ENCODE results near the gene FRY. TPM values are rescaled to one million over a fixed set of nuclear protein-coding genes. Genes with fewer than 3 reads are reported as not detected.

Gene FRY
- total RNA-seq, 1 experiment from 2014 or later, result 1.3 TPM

DNA sequence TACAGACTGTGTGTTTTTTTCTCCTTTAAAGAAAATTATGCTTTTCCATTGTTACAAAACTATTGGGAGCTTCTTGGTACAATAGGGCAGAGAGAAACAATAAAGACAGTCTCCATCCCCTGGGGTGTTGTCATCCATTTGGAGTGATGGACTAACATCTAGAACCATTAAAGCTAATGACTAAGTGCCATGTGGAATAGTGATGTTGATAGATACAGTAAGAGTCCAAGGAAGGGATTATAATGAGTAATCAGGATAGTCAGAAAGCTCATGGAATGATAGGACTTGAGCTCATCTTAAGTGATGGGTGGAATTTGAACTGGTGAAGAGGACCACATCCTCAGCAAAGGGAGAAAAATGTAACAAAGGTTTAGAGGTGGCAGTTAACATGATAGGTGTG lies 24.1 kb upstream of the FRY start:
- H3K27me3 ChIP-seq (ENCODE audit: low read length), result no peaks in the 10 kb centered on the region
- peaks cover 5% of the 10 kb centered on the region for H3K4me1 ChIP-seq (ENCODE audit: insufficient read depth, low read length)
- CTCF ChIA-PET, result no interaction called here
- H3K27ac ChIP-seq (ENCODE audit: low read length), result no peak overlapping the region
- H3K4me3 ChIP-seq (ENCODE audit: low read length), result no peak overlapping the region
- DNase-seq, result no peak
- ATAC-seq, result no peak
- H3K9ac ChIP-seq (ENCODE audit: low read length), result no peak overlapping the region
- no peaks in the 10 kb centered on the region for H3F3A ChIP-seq (ENCODE audit: low read length, unreplicated experiment)
- H2AFZ ChIP-seq (ENCODE audit: low read length), result no peak overlapping the region
- no peaks in the 10 kb centered on the region for H4K20me1 ChIP-seq (ENCODE audit: low read length)
- H3K9me2 ChIP-seq (replicated peaks; ENCODE audit: low read length), result no peaks in the 10 kb centered on the region
- intact Hi-C loops (cut with micrococcal nuclease), result no loop called here
- H3K9me3 ChIP-seq (ENCODE audit: low read length), result no peaks in the 10 kb centered on the region
- H3K4me2 ChIP-seq (ENCODE audit: low read length), result no peak overlapping the region
- TF ChIP-seq EZH2phosphoT487 (IDR thresholded peaks at IDR 0.05; ENCODE audit: borderline replicate concordance, low read length) (no peak), CTCF (conservative IDR thresholded peaks at IDR 0.05; ENCODE audit: low read depth, low read length) (no peak), EZH2 (IDR thresholded peaks at IDR 0.05; ENCODE audit: low read length, unreplicated experiment) (no peak)
- no peaks in the 10 kb centered on the region for H3K79me2 ChIP-seq (ENCODE audit: low read length)
- no peaks in the 10 kb centered on the region for H3K36me3 ChIP-seq (ENCODE audit: low read depth, low read length)
- POLR2A ChIA-PET (ENCODE audit: unreplicated experiment), result no interaction called here
- no TSS peak for BruUV-seq (replicated peaks)

DNA sequence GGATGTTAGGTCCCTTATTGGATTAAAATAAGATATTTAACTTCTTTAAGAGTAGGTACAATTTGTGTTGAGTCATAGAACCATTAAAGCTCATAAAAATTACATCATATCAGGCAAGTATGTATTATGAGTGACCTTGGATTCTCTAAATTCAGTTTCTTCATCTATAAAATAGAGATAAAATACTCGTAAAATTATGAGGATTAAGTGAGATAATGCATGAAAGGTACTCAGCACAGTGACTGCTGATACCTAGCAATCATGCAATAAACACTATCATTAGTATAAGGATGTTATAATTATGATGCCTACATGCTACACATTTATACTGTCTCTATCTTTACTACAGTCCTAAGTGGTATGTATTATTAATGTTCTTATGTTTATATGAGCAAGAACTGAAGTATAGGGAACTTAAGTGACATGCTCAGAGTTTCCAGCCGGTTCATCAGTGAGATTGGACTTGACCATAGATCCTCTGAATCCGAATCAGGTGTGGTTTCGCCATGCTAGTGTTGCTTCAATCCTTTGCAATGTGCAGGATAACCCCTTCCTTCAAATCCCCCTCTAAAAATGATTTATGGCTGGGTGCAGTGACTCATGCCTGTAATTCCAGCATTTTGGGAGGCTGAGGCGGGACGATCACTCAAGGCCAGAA lies 22.9 kb upstream of the FRY start:
- ChIA-PET CTCF (no interaction called here), POLR2A (ENCODE audit: unreplicated experiment) (no interaction called here)
- TF ChIP-seq EZH2 (IDR thresholded peaks at IDR 0.05; ENCODE audit: low read length, unreplicated experiment) (no peak), CTCF (conservative IDR thresholded peaks at IDR 0.05; ENCODE audit: low read depth, low read length) (no peak), EZH2phosphoT487 (IDR thresholded peaks at IDR 0.05; ENCODE audit: borderline replicate concordance, low read length) (no peak)
- Histone ChIP-seq H3K9me3 (ENCODE audit: low read length) (no peaks in the 10 kb centered on the region), H3K27ac (ENCODE audit: low read length) (no peak overlapping the region), H3K36me3 (ENCODE audit: low read depth, low read length) (no peaks in the 10 kb centered on the region), H3K4me2 (ENCODE audit: low read length) (no peak overlapping the region), H4K20me1 (ENCODE audit: low read length) (no peaks in the 10 kb centered on the region), H3K4me1 (ENCODE audit: insufficient read depth, low read length) (peaks cover 5% of the 10 kb centered on the region), H3K4me3 (ENCODE audit: low read length) (no peak overlapping the region), H3K9me2 (replicated peaks; ENCODE audit: low read length) (no peaks in the 10 kb centered on the region), H3F3A (ENCODE audit: low read length, unreplicated experiment) (no peaks in the 10 kb centered on the region), H3K27me3 (ENCODE audit: low read length) (no peaks in the 10 kb centered on the region), H2AFZ (ENCODE audit: low read length) (no peak overlapping the region), H3K79me2 (ENCODE audit: low read length) (no peaks in the 10 kb centered on the region), H3K9ac (ENCODE audit: low read length) (no peak overlapping the region)
- no peak for ATAC-seq
- intact Hi-C loops (cut with micrococcal nuclease), result no loop called here
- no TSS peak for BruUV-seq (replicated peaks)
- no peak for DNase-seq

- ChIA-PET POLR2A (ENCODE audit: unreplicated experiment) (no interaction called here), CTCF (no interaction called here)
- Histone ChIP-seq H3K27ac (ENCODE audit: low read length) (no peak overlapping the region), H3K4me2 (ENCODE audit: low read length) (no peak overlapping the region), H3K9ac (ENCODE audit: low read length) (no peak overlapping the region), H3F3A (ENCODE audit: low read length, unreplicated experiment) (no peaks in the 10 kb centered on the region), H3K4me3 (ENCODE audit: low read length) (no peak overlapping the region), H3K36me3 (ENCODE audit: low read depth, low read length) (no peaks in the 10 kb centered on the region), H3K9me3 (ENCODE audit: low read length) (no peaks in the 10 kb centered on the region), H3K79me2 (ENCODE audit: low read length) (no peaks in the 10 kb centered on the region), H2AFZ (ENCODE audit: low read length) (no peak overlapping the region), H3K27me3 (ENCODE audit: low read length) (no peaks in the 10 kb centered on the region), H3K9me2 (replicated peaks; ENCODE audit: low read length) (no peaks in the 10 kb centered on the region), H4K20me1 (ENCODE audit: low read length) (no peaks in the 10 kb centered on the region), H3K4me1 (ENCODE audit: insufficient read depth, low read length) (no peaks in the 10 kb centered on the region)
- ATAC-seq (no peak), DNase-seq (no peak)
- intact Hi-C loops (cut with micrococcal nuclease), result no loop called here
- TF ChIP-seq CTCF (conservative IDR thresholded peaks at IDR 0.05; ENCODE audit: low read depth, low read length), result no peak
- no peak for TF ChIP-seq EZH2 (IDR thresholded peaks at IDR 0.05; ENCODE audit: low read length, unreplicated experiment)
- no peak for TF ChIP-seq EZH2phosphoT487 (IDR thresholded peaks at IDR 0.05; ENCODE audit: borderline replicate concordance, low read length)
- BruUV-seq (replicated peaks), result no TSS peak
These were observed 22.2 kb upstream of the FRY start for GRCh38 chr13:32009362-32009761.

All from PC-3 (cell line).